AG09309 (cell line): ENCODE data around the gene ST3GAL3.

Source experiments
- DNase-seq: peaks from one replicate; pipeline ENCODE4 v3.0.0-alpha.2; 2010; ENCODE audit warnings: low read depth
- H3K4me3 ChIP-seq: 2 replicates; pipeline ENCODE4 v1.5.1; 2011; ENCODE audit warnings: mild to moderate bottlenecking, low read depth, low read length, moderate library complexity; ENCODE audit not compliant: control insufficient read depth
- TF ChIP-seq, protein P1 (sequence below): IDR thresholded peaks from 2 replicates; pipeline ENCODE4 v1.5.1; 2011; ENCODE audit warnings: mild to moderate bottlenecking, low read depth, low read length, inconsistent platforms; ENCODE audit not compliant: insufficient read depth, control insufficient read depth; ENCODE audit errors: missing control alignments

The ST3GAL3 gene

DNA sequence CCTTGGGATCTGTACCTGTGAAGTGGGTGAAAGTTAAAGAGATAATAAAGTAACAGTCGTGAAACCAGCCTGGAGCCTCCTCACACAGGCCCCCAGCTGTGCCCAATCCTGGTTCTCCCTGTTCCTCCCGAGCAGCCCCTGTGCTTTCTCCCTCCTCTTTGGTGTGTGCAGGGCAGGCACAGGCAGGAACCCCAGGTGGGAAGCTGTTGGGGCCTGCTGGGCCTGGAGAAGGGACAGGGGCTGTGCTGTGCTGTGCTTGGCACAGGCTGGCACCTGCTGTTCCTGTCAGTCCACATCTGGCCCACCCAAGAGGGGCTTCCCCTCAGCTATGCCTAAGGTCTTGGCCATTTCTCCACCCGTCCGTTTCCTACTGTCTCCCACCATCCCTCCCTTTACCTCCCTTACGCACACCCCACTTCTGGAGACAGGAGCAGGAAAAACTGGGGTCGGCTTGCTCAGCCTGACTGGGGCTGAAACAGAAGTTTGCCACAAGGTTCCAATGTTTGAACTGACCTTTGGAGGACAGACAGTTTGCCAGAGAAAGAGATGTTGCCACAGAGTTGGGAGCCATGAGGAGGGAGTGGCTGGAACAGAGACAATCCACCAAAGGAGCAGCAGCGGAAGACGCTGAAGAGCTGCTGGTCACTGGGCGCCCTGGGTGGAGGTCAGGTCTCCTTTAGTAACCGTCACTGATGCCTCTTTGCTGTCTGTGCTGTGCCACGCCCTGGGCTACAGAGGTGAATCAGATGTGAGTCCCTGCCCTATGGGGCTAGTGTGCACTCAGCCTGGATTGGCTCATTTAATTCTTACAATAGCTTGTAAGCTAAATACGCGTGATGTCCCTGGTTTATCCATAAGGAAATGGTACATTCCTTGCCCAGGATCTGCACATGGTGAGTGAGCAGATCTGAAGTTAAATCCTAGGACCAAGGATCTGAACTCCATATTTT is 207.5 kb downstream of the ST3GAL3 start:
- DNase-seq, result no peak
- TF ChIP-seq, protein P1, sequence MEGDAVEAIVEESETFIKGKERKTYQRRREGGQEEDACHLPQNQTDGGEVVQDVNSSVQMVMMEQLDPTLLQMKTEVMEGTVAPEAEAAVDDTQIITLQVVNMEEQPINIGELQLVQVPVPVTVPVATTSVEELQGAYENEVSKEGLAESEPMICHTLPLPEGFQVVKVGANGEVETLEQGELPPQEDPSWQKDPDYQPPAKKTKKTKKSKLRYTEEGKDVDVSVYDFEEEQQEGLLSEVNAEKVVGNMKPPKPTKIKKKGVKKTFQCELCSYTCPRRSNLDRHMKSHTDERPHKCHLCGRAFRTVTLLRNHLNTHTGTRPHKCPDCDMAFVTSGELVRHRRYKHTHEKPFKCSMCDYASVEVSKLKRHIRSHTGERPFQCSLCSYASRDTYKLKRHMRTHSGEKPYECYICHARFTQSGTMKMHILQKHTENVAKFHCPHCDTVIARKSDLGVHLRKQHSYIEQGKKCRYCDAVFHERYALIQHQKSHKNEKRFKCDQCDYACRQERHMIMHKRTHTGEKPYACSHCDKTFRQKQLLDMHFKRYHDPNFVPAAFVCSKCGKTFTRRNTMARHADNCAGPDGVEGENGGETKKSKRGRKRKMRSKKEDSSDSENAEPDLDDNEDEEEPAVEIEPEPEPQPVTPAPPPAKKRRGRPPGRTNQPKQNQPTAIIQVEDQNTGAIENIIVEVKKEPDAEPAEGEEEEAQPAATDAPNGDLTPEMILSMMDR, result no peak
- H3K4me3 ChIP-seq, result no peak overlapping the region

DNA sequence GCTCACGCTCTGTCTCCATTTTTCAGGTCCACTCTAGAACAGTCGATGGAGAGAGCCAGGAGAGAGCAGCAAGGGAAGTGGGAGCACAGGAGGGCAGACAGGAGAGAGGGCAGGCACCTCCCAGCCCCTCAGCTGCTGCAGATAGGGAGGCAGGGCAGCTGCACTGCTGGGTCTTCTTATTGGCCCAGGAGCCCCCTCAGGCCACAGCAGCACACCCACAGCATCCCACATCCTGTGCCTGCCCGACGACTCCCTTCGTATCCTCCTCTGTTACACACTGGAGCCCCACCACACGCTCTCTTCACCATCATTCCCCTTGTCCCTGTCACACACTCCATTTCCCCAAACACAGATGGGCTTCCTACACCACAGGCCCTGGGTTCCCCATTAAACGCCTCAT is 212.6 kb downstream of the ST3GAL3 start:
- TF ChIP-seq, protein P1, result no peak
- DNase-seq, result no peak
- H3K4me3 ChIP-seq, result no peak overlapping the region

DNA sequence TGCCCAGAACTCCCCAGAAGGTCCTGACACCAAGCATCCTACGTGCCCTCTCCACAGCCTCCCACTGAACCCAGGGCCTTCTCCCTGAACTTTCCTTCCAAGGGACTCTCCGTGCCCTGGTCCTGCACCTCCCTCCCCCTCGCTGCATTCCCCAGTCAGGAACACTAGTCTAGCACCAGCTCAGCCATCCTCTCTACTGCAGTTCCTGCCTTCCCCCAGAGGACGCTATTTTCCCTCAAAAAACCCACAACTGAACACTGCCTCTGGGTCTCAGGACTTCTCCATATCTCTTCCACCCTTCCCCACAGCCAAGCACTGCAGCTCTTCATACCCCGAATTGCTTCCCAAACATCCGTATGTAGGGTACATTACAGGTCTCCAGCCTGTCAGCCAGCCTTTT is 213.7 kb downstream of the ST3GAL3 start:
- H3K4me3 ChIP-seq, result no peak overlapping the region
- TF ChIP-seq, protein P1, result no peak
- DNase-seq, result no peak

DNA sequence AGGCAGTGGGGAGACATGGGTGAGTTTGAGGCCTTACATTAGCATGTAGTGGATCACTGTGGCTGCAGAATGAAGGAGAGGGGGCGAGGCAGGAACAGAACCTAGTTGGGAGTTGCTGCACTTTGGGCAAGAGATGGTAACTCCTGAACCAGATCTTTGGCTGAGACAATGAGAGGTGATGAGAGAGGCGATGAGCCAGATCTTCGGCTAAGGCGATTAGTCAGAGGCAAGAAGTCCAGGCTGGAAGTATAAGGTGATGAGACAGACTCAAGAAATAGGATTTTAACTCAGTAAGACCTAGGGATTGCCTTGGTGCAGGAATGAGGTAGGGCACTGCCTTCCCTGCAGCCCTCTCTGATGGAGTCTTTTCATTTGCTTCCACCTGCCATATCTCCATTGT is 217.2 kb downstream of the ST3GAL3 start:
- no peak for DNase-seq
- no peak overlapping the region for H3K4me3 ChIP-seq
- TF ChIP-seq, protein P1, result no peak

DNA sequence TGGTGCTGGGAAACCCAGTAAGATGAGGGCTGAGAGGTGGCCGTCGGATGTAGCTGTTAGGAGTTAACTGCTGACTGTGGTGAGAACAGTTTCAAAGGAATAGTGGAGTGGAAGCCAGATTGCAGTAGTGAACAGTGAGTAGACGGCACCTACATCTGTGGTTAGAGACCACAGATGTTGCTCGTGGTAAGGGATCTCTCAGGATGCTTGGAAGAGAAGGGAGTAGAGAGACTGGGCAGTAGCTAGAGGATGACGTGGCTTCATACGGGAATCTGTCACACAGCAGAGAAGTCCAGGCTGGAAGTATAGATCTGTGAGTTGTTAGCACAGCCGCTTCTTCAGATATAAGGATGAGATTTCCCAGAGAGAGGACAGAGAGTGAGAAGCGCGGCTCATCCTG is 218.5 kb downstream of the ST3GAL3 start:
- no peak for DNase-seq
- TF ChIP-seq, protein P1, result no peak
- no peak overlapping the region for H3K4me3 ChIP-seq

DNA sequence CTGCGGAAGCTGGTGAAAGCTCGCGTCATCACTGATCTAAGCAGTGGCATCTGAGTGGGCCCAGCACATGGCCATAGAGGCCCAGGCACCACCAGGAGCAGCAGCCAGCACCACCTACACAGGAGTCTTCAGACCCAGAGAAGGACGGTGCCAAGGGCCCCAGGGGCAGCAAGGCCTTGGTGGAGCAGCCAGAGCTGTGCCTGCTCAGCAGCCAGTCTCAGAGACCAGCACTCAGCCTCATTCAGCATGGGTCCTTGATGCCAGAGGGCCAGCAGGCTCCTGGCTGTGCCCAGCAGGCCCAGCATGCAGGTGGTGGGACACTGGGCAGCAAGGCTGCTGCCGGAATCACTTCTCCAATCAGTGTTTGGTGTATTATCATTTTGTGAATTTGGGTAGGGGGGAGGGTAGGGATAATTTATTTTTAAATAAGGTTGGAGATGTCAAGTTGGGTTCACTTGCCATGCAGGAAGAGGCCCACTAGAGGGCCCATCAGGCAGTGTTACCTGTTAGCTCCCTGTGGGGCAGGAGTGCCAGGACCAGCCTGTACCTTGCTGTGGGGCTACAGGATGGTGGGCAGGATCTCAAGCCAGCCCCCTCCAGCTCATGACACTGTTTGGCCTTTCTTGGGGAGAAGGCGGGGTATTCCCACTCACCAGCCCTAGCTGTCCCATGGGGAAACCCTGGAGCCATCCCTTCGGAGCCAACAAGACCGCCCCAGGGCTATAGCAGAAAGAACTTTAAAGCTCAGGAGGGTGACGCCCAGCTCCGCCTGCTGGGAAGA is 223.0 kb downstream of the ST3GAL3 start:
- DNase-seq, result no peak
- H3K4me3 ChIP-seq, result no peak overlapping the region
- TF ChIP-seq, protein P1, result peak; percentile 33
